Neural cell (in vitro differentiated cells): ENCODE results near the gene AKAP9.

ENCODE experiments used
- EP300 ChIP-seq: fragments of 450-650 bp; conservative IDR thresholded peaks from 2 replicates; pipeline ENCODE4 v1.6.1; 2014; ENCODE audit warnings: antibody characterized with exemption, mild to moderate bottlenecking, moderate library complexity; ENCODE audit not compliant: poor library complexity, severe bottlenecking
- EZH2 ChIP-seq: fragments of 200-600, 300-800 bp; shearing (Covaris generic), sonication (generic); IDR thresholded peaks from 2 replicates; pipeline ENCODE4 v1.6.1; 2014; ENCODE audit warnings: antibody characterized with exemption, low read length, borderline replicate concordance, mild to moderate bottlenecking; ENCODE audit not compliant: insufficient read depth, poor library complexity, severe bottlenecking
- MXI1 ChIP-seq: fragments of 450-650 bp; conservative IDR thresholded peaks from 2 replicates; pipeline ENCODE4 v1.6.1; 2014; ENCODE audit warnings: antibody characterized with exemption, mild to moderate bottlenecking; ENCODE audit not compliant: poor library complexity, severe bottlenecking
- POLR2AphosphoS5 ChIP-seq: IDR thresholded peaks from 2 replicates; pipeline ENCODE4 v1.6.1; 2012
- RAD21 ChIP-seq: fragments of 450-650 bp; conservative IDR thresholded peaks from 2 replicates; pipeline ENCODE4 v1.6.1; 2014; ENCODE audit warnings: antibody characterized with exemption, mild to moderate bottlenecking, moderate library complexity
- SMC3 ChIP-seq: fragments of 450-650 bp; conservative IDR thresholded peaks from 2 replicates; pipeline ENCODE4 v1.6.1; 2014; ENCODE audit warnings: antibody characterized with exemption, mild to moderate bottlenecking, moderate library complexity; ENCODE audit not compliant: poor library complexity
- TAF1 ChIP-seq: IDR thresholded peaks from 2 replicates; pipeline ENCODE4 v1.6.1; 2012; ENCODE audit warnings: low read depth
- TF ChIP-seq, protein P1 (sequence below): fragments of 450-650 bp; IDR thresholded peaks from 2 replicates; pipeline ENCODE4 v1.5.1; 2014; ENCODE audit warnings: antibody characterized with exemption, mild to moderate bottlenecking, moderate library complexity; ENCODE audit not compliant: poor library complexity, severe bottlenecking
- TF ChIP-seq, protein P2 (sequence below): IDR thresholded peaks from 2 replicates; pipeline ENCODE4 v1.6.1; 2012; ENCODE audit warnings: borderline replicate concordance

DNA sequence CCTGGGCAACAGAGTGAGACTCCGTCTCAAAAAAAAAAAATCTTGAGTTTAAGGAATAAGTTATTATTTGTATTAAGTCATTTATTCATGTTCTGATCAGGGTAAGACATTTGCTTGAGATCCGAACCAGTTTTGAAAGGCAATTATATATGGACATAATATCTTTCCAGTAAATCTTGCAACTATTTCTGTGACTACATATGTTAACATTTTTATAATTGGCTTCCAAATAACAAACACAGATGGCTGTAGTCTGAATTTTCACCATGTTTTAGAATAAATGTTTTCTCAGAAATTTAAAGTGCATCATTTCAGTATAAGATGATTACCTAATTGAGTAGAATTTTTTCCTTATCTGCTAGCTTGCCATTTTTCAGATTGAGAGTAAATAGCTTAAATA lies 21.2 kb downstream of the AKAP9 start:
- TF ChIP-seq, protein P1, sequence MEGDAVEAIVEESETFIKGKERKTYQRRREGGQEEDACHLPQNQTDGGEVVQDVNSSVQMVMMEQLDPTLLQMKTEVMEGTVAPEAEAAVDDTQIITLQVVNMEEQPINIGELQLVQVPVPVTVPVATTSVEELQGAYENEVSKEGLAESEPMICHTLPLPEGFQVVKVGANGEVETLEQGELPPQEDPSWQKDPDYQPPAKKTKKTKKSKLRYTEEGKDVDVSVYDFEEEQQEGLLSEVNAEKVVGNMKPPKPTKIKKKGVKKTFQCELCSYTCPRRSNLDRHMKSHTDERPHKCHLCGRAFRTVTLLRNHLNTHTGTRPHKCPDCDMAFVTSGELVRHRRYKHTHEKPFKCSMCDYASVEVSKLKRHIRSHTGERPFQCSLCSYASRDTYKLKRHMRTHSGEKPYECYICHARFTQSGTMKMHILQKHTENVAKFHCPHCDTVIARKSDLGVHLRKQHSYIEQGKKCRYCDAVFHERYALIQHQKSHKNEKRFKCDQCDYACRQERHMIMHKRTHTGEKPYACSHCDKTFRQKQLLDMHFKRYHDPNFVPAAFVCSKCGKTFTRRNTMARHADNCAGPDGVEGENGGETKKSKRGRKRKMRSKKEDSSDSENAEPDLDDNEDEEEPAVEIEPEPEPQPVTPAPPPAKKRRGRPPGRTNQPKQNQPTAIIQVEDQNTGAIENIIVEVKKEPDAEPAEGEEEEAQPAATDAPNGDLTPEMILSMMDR, result no peak
- TF ChIP-seq MXI1 (no peak), POLR2AphosphoS5 (no peak), EP300 (no peak), EZH2 (no peak), SMC3 (no peak), TAF1 (no peak), RAD21 (no peak)
- TF ChIP-seq, protein P2, sequence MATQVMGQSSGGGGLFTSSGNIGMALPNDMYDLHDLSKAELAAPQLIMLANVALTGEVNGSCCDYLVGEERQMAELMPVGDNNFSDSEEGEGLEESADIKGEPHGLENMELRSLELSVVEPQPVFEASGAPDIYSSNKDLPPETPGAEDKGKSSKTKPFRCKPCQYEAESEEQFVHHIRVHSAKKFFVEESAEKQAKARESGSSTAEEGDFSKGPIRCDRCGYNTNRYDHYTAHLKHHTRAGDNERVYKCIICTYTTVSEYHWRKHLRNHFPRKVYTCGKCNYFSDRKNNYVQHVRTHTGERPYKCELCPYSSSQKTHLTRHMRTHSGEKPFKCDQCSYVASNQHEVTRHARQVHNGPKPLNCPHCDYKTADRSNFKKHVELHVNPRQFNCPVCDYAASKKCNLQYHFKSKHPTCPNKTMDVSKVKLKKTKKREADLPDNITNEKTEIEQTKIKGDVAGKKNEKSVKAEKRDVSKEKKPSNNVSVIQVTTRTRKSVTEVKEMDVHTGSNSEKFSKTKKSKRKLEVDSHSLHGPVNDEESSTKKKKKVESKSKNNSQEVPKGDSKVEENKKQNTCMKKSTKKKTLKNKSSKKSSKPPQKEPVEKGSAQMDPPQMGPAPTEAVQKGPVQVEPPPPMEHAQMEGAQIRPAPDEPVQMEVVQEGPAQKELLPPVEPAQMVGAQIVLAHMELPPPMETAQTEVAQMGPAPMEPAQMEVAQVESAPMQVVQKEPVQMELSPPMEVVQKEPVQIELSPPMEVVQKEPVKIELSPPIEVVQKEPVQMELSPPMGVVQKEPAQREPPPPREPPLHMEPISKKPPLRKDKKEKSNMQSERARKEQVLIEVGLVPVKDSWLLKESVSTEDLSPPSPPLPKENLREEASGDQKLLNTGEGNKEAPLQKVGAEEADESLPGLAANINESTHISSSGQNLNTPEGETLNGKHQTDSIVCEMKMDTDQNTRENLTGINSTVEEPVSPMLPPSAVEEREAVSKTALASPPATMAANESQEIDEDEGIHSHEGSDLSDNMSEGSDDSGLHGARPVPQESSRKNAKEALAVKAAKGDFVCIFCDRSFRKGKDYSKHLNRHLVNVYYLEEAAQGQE, result no peak
